GM12878 (cell line): ENCODE results near the gene SH2D7. TPM values are rescaled to one million over a fixed set of nuclear protein-coding genes. Genes with fewer than 3 reads are reported as not detected.

Source experiments
- ATAC-seq: fragments of 200-7000 bp; cut with Tn5 transposase; 3 replicates; pipeline ENCODE4 v1.9.1; 2020; ENCODE audit warnings: mild to moderate bottlenecking, moderate library complexity
- BruUV-seq: library from RNA; stranded (reverse); fragments of 400-500 nt; replicated peaks from 2 replicates; lab custom pipeline; 2021; lab: Mats Ljungman, UMichigan
- CTCF ChIA-PET: fragments of 300-600 bp; sonication (Branson Sonifier 250); formaldehyde crosslinking; extraction: SDS; loops from one replicate; lab custom pipeline; 2021; ENCODE audit warnings: inconsistent platforms; lab: Yijun Ruan, JAX
- POLR2A ChIA-PET: fragments of 350-600 bp; formaldehyde crosslinking; extraction: SDS; loops from one replicate; lab custom pipeline; 2021; ENCODE audit warnings: inconsistent platforms; lab: Charles Lee
- RAD21 ChIA-PET: fragments of 300-600 bp; sonication (Branson Sonifier 250); formaldehyde crosslinking; loops from one replicate; lab custom pipeline; 2023; ENCODE audit warnings: antibody characterized with exemption; ENCODE audit not compliant: unreplicated experiment; lab: Charles Lee
- SMC1A ChIA-PET: fragments of 300-600 bp; sonication (Branson Sonifier 250); formaldehyde crosslinking; loops from one replicate; lab custom pipeline; 2023; ENCODE audit not compliant: unreplicated experiment, uncharacterized antibody; lab: Charles Lee
- DNase-seq: peaks from one replicate; pipeline ENCODE4 v3.0.0-alpha.2; 2011; ENCODE audit warnings: low read depth, low spot score
- FAIRE-seq: peaks from 3 replicates; lab custom pipeline; 2011; peaks lifted over from hg19 to GRCh38; lab: Jason Lieb, UNC
- H2AFZ ChIP-seq: 2 replicates; pipeline ENCODE4 v1.6.0; 2011; ENCODE audit warnings: low read depth, low read length, control low read depth; ENCODE audit not compliant: control insufficient read depth
- H3K27ac ChIP-seq: 2 replicates; pipeline ENCODE4 v1.5.1; 2011; ENCODE audit warnings: control low read depth; ENCODE audit not compliant: control insufficient read depth, insufficient read depth
- H3K27me3 ChIP-seq, 2 experiments: replicated peaks in 1 of 2; 2 replicates each; pipeline versions ENCODE4 v1.6.0 to v1.6.1; 2011; ENCODE audit warnings: low read length in 1 of 2; ENCODE audit not compliant: control insufficient read depth in 2 of 2, insufficient read depth in 2 of 2
- H3K36me3 ChIP-seq, 2 experiments: 2 replicates each; pipeline ENCODE4 v1.5.1; 2011; ENCODE audit warnings: low read length in 1 of 2; ENCODE audit not compliant: control insufficient read depth in 2 of 2, insufficient read depth in 2 of 2
- H3K4me1 ChIP-seq: 2 replicates; pipeline ENCODE4 v1.6.1; 2011; ENCODE audit warnings: mild to moderate bottlenecking, low read length, moderate library complexity, mixed read lengths; ENCODE audit not compliant: control insufficient read depth, insufficient read depth
- H3K4me2 ChIP-seq: 2 replicates; pipeline ENCODE4 v1.6.0; 2011; ENCODE audit warnings: control low read depth; ENCODE audit not compliant: control insufficient read depth, insufficient read depth
- H3K4me3 ChIP-seq: fragments of 200-600 bp; sonication (generic); 2 replicates; pipeline ENCODE4 v1.5.1; 2016
- H3K79me2 ChIP-seq: 2 replicates; pipeline ENCODE4 v1.6.0; 2011; ENCODE audit warnings: low read length; ENCODE audit not compliant: control insufficient read depth, insufficient read depth
- H3K9ac ChIP-seq: 2 replicates; pipeline ENCODE4 v1.8.0; 2011; ENCODE audit warnings: low read length, control low read depth, mixed read lengths; ENCODE audit not compliant: control insufficient read depth, insufficient read depth
- H3K9me3 ChIP-seq: replicated peaks from 3 replicates; pipeline ENCODE4 v1.5.1; 2011; ENCODE audit warnings: mild to moderate bottlenecking, low read length; ENCODE audit not compliant: control insufficient read depth, insufficient read depth
- H4K20me1 ChIP-seq: 2 replicates; pipeline ENCODE4 v1.6.0; 2011; ENCODE audit not compliant: control insufficient read depth, insufficient read depth
- CBFB ChIP-seq: IDR thresholded peaks from 2 replicates; pipeline ENCODE4 v1.6.1; 2016; ENCODE audit warnings: antibody characterized with exemption, low read depth
- HDAC6 ChIP-seq: fragments of 200-600 bp; sonication (generic); IDR thresholded peaks from one replicate; pipeline ENCODE4 v1.8.0; 2017; ENCODE audit warnings: antibody characterized with exemption; ENCODE audit not compliant: unreplicated experiment
- MEF2B ChIP-seq: fragments of 450-650 bp; IDR thresholded peaks from 2 replicates; pipeline ENCODE4 v1.6.1; 2018; ENCODE audit warnings: mild to moderate bottlenecking, moderate library complexity; ENCODE audit not compliant: partially characterized antibody, poor library complexity, severe bottlenecking
- MTA2 ChIP-seq: fragments of 450-650 bp; IDR thresholded peaks from 2 replicates; pipeline ENCODE4 v1.6.1; 2016; ENCODE audit warnings: low read depth, mild to moderate bottlenecking, moderate library complexity
- NBN ChIP-seq: fragments of 450-650 bp; IDR thresholded peaks from 2 replicates; pipeline ENCODE4 v1.6.1; 2016
- NFIC ChIP-seq: IDR thresholded peaks from 2 replicates; pipeline ENCODE4 v1.6.1; 2012; ENCODE audit warnings: low read depth, mild to moderate bottlenecking, inconsistent platforms, low read length, moderate library complexity
- SIX5 ChIP-seq: IDR thresholded peaks from 2 replicates; pipeline ENCODE4 v1.6.1; 2011; ENCODE audit warnings: mild to moderate bottlenecking, low read depth, low read length, moderate library complexity; ENCODE audit not compliant: severe bottlenecking
- YY1 ChIP-seq: IDR thresholded peaks from 2 replicates; pipeline ENCODE4 v1.6.1; 2011; ENCODE audit warnings: low read depth, mild to moderate bottlenecking, low read length
- WGBS: methylation state at CpG from one replicate; pipeline ENCODE4 v1.1.6; 2016; ENCODE audit warnings: low lambda C conversion rate; ENCODE audit not compliant: insufficient replicate concordance, insufficient coverage; ENCODE audit errors: missing lambda C conversion rate; 5-methylcytosine and 5-hydroxymethylcytosine counted together
- in situ Hi-C: fragments of 300-500 bp; cut with MboI; formaldehyde crosslinking; loops from 9 replicates; pipeline ENCODE4 v1.14.3; 2018; ENCODE audit warnings: mixed read lengths
- intact Hi-C: fragments of 100-400 bp; cut with micrococcal nuclease; formaldehyde crosslinking; loops from one replicate; pipeline ENCODE4 v1.14.2; 2022; ENCODE audit not compliant: unreplicated experiment
- polyA plus RNA-seq, 11 experiments: library from polyadenylated mRNA; depleted of rRNA in 4 of 11; unstranded in 6 of 11; stranded (reverse) in 5 of 11; fragments of >200 nt; fragmentation: Nextera tagmentation in 4 of 11; fragmentation: Illumina TruSeq in 1 of 11; extraction: Ambion mirVana in 4 of 11; extraction: Trizol in 1 of 11; gene quantifications; 1 replicate in 1 of 11; 2 replicates in 10 of 11; pipeline versions ENCODE4 v1.2.1 to v1.2.3, GENCODE V29; 2011 to 2016; ENCODE audit warnings: inconsistent platforms in 2 of 11, missing spikeins in 2 of 11, low read depth in 1 of 11
- total RNA-seq, 4 experiments: library from RNA; depleted of rRNA in 3 of 4; stranded (reverse); fragments of >200 nt in 3 of 4; fragmentation: Illumina TruSeq in 1 of 4; extraction: Trizol in 1 of 4; gene quantifications; 2 replicates each; pipeline versions ENCODE4 v1.2.1 to v1.2.3, GENCODE V29; 2013 to 2021
- TF ChIP-seq, protein P1 (sequence below): IDR thresholded peaks from 2 replicates; pipeline ENCODE4 v1.6.1; 2011; ENCODE audit warnings: borderline replicate concordance, low read depth, mild to moderate bottlenecking, moderate library complexity, mixed read lengths, low read length; ENCODE audit not compliant: insufficient read depth; ENCODE audit errors: extremely low read length
- TF ChIP-seq, protein P2 (sequence below): fragments of 450-650 bp; IDR thresholded peaks from 2 replicates; pipeline ENCODE4 v1.6.1; 2017; ENCODE audit warnings: mild to moderate bottlenecking, moderate library complexity
- TF ChIP-seq, protein P3 (sequence below): fragments of 450-650 bp; IDR thresholded peaks from 2 replicates; pipeline ENCODE4 v1.6.1; 2017; ENCODE audit warnings: low read depth, mild to moderate bottlenecking, moderate library complexity
- TF ChIP-seq, protein P4 (sequence below): fragments of 450-650 bp; IDR thresholded peaks from 2 replicates; pipeline ENCODE4 v1.6.1; 2017; ENCODE audit warnings: mild to moderate bottlenecking, low read depth, inconsistent platforms; ENCODE audit not compliant: poor library complexity, severe bottlenecking

SH2D7 gene
- total and polyA plus RNA-seq, 10 of the 15 experiments (the other 5 are each of a cell fraction or from before 2014, with no cell fraction given), result 0.04 to 0.06 TPM; not detected in 8

DNA sequence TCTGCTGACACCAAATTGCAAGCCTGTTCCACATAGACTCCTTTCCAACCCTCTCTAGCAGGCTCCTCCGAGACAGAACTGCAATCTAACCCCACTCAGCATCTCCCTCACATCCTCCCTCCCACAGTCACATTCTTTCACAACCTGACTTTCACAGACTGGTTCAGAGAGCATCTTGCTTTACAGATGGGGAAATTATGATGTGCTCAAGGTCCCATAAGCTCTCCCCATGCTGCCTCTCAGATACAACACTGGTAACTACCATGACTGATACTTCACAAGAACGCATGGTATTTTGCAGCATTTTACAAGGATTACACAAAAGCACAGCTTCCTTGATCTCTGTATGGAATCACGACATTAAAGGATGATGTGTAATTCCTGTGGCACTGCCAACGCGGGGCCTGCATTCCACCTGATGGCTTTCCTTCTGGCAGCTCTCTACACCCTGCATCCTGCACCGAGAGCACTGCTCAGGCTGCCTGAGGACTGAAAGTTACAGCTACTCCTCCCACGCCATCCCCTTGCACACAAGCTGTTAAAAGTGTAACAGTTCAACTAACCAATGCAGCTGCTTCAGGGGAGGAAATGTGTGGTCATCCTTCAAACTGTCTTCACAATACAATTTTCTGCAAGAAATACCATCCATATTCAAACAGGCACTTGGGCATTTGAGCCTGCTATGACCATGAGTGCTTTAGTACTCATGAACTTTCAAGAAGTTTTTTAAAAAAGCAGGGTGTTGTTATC is 42.5 kb upstream of the SH2D7 start:
- peak; percentile 62 for FAIRE-seq
- TF ChIP-seq, protein P1, sequence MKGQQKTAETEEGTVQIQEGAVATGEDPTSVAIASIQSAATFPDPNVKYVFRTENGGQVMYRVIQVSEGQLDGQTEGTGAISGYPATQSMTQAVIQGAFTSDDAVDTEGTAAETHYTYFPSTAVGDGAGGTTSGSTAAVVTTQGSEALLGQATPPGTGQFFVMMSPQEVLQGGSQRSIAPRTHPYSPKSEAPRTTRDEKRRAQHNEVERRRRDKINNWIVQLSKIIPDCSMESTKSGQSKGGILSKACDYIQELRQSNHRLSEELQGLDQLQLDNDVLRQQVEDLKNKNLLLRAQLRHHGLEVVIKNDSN, result no peak
- TF ChIP-seq, protein P2, sequence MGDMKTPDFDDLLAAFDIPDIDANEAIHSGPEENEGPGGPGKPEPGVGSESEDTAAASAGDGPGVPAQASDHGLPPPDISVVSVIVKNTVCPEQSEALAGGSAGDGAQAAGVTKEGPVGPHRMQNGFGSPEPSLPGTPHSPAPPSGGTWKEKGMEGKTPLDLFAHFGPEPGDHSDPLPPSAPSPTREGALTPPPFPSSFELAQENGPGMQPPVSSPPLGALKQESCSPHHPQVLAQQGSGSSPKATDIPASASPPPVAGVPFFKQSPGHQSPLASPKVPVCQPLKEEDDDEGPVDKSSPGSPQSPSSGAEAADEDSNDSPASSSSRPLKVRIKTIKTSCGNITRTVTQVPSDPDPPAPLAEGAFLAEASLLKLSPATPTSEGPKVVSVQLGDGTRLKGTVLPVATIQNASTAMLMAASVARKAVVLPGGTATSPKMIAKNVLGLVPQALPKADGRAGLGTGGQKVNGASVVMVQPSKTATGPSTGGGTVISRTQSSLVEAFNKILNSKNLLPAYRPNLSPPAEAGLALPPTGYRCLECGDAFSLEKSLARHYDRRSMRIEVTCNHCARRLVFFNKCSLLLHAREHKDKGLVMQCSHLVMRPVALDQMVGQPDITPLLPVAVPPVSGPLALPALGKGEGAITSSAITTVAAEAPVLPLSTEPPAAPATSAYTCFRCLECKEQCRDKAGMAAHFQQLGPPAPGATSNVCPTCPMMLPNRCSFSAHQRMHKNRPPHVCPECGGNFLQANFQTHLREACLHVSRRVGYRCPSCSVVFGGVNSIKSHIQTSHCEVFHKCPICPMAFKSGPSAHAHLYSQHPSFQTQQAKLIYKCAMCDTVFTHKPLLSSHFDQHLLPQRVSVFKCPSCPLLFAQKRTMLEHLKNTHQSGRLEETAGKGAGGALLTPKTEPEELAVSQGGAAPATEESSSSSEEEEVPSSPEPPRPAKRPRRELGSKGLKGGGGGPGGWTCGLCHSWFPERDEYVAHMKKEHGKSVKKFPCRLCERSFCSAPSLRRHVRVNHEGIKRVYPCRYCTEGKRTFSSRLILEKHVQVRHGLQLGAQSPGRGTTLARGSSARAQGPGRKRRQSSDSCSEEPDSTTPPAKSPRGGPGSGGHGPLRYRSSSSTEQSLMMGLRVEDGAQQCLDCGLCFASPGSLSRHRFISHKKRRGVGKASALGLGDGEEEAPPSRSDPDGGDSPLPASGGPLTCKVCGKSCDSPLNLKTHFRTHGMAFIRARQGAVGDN, result no peak
- TF ChIP-seq YY1 (0 out of 2 replicates have a peak, but pooled peaks have one; percentile 36), NBN (peak; percentile 87), SIX5 (no peak), CBFB (no peak), NFIC (peak; percentile 53; the same call in 1 of the 2 replicates), MEF2B (peak; percentile 51), HDAC6 (no peak), MTA2 (peak; percentile 76)
- TF ChIP-seq, protein P3, sequence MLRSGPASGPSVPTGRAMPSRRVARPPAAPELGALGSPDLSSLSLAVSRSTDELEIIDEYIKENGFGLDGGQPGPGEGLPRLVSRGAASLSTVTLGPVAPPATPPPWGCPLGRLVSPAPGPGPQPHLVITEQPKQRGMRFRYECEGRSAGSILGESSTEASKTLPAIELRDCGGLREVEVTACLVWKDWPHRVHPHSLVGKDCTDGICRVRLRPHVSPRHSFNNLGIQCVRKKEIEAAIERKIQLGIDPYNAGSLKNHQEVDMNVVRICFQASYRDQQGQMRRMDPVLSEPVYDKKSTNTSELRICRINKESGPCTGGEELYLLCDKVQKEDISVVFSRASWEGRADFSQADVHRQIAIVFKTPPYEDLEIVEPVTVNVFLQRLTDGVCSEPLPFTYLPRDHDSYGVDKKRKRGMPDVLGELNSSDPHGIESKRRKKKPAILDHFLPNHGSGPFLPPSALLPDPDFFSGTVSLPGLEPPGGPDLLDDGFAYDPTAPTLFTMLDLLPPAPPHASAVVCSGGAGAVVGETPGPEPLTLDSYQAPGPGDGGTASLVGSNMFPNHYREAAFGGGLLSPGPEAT, result peak; percentile 65; the same call in 1 of the 2 replicates
- TF ChIP-seq, protein P4, sequence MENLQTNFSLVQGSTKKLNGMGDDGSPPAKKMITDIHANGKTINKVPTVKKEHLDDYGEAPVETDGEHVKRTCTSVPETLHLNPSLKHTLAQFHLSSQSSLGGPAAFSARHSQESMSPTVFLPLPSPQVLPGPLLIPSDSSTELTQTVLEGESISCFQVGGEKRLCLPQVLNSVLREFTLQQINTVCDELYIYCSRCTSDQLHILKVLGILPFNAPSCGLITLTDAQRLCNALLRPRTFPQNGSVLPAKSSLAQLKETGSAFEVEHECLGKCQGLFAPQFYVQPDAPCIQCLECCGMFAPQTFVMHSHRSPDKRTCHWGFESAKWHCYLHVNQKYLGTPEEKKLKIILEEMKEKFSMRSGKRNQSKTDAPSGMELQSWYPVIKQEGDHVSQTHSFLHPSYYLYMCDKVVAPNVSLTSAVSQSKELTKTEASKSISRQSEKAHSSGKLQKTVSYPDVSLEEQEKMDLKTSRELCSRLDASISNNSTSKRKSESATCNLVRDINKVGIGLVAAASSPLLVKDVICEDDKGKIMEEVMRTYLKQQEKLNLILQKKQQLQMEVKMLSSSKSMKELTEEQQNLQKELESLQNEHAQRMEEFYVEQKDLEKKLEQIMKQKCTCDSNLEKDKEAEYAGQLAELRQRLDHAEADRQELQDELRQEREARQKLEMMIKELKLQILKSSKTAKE, result peak; percentile 93

More for the DNA sequence above, 42.5 kb upstream of the SH2D7 start:
- Histone ChIP-seq H3K4me2 (peak overlapping the region; percentile 36), H3K36me3 (peaks cover 5 to 15% of the 10 kb centered on the region in 2 experiments), H3K27ac (peak overlapping the region; percentile 53), H4K20me1 (no peaks in the 10 kb centered on the region), H3K79me2 (peaks cover 22% of the 10 kb centered on the region), H3K4me3 (peak overlapping the region; percentile 45; the same call in 1 of the 2 replicates), H3K9ac (no peak overlapping the region), H2AFZ (no peak overlapping the region), H3K9me3 (no peaks in the 10 kb centered on the region), H3K4me1 (peaks cover 71% of the 10 kb centered on the region), H3K27me3 (no peaks in the 10 kb centered on the region)
- ChIA-PET CTCF (interaction anchor here (0.8 to 9.1 kb wide), 16 partner anchors 8 to 142 kb away, joined by 3 to 158 read pairs (median 6); partner anchors contain the start of gene TBC1D2B), SMC1A (interaction anchor here (0.5 to 14.4 kb wide), 18 partner anchors 10 to 90 kb away, joined by 3 to 305 read pairs (median 6); no protein-coding TSS in a partner anchor), POLR2A (interaction anchor here (0.6 to 6.0 kb wide), 8 partner anchors 11 to 127 kb away, joined by 3 to 79 read pairs (median 5); no protein-coding TSS in a partner anchor), RAD21 (interaction anchor here (0.7 to 9.0 kb wide), 20 partner anchors 8 to 250 kb away, joined by 3 to 170 read pairs (median 5); partner anchors contain the start of genes IDH3A and SKIC8)
- in situ Hi-C loops (no loop called here), intact Hi-C loops (loop anchor here (2.0 kb wide), 1 partner anchor 17 kb away; no protein-coding TSS in a partner anchor)
- ATAC-seq, result peak; percentile 92
- WGBS, result 28% methylated on average over 7 of the region's 7 CpGs
- BruUV-seq, result no TSS peak
- peak; percentile 68 for DNase-seq
